COLO829 (cell line): Measurements from ENCODE around the gene HLF.

Experiments
- DNase-seq: peaks from one replicate; pipeline ENCODE4 v3.0.0; 2012; ENCODE audit warnings: low spot score

HLF gene

DNA sequence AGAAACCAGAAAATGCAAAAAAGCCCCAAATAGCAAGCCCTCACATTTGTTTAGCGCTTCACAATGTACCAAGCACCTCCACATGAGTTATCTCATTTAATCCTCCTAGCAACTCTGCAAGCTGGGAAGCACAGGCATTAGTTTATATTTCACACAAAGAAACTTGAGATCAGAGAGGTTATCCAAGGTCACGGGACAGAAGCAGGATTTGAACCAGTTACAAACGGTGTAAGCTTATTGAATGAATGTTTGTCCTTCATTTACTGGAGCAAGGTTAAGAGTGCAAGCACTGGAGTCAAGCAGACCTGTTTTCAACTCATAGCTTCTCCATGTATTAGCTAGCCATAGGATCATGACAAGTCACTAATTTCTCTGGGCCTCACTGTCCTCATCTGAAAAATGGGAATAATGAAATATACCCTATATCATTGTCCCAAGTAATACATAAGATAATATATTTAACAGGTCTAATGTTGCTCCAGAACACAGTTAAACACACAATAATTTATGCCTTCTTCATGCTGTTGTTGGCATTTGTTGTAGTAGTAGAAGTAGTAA is 6.1 kb upstream of the HLF start:
- DNase-seq, result no peak

DNA sequence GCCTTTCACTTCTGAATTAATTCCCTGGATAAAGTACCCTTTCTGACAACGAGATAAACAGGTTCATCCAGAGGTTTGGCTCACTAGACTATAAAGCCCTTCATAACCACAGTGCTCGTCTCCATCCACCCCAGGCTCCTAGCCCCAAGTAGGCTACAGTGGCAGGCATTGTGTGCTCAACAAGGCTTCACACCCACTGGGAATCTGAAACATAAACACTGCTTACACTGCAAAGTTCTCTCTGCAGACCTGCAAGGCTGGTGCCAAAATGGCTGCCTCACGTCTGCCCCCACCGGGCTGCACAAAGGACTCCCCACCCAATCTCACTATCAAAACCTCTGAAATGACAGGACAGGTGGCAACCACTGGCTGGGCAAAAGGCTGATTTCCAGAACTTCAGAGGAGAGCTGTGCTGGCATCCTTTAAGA is 5.1 kb upstream of the HLF start:
- DNase-seq, result peak; percentile 53

DNA sequence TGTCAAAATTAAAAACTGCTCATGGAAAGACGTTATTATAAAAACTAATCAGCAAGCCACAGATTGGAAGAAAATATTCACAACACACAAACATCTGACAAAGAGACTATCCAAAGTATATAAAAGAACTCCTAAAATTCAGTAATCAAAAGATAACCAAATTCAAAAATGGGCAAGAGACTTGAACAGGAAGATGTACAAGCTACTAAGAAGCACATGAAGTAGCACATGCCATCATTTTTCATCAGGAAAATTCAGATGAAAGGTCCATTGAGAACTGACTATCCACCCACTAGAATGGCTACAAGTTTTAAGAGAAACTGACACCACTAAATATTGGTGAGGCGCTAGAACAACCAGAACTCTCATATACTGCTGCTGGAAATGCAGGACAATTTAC is 3.4 kb upstream of the HLF start:
- no peak for DNase-seq

DNA sequence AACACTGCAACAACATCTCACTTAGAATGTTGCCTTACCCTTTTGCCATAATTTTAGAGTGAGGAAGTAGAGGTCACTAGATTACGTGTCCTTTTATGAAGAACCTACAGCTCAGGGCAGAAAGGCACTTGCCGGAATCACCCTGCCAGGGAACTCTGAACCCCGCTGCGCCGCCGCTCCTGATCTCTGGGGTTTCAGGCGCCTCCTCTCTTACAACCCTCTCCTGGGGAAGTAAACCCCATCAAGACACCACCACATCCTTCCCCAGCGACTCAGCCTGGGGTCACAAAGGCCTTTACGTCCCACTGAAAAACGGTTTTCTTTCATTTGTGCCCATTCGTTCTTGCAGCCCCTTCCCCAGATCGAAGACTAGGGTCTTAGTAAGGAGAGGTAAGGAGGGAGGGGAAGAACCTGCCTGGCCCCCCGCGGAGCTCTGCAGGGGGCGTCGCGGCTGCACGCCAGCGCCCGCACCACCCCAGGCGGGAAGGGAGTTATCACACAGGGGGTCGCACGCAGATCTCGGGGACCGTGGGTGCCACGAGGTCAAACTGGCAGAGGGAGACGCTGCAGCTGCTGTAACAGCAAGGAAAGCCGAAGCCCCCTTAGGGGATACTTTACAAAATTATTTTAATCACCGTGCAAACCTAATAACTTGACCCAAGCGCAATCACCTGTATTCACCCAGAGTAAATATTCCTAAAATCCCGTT is 1.0 kb upstream of the HLF start:
- no peak for DNase-seq

GRCh38 chr17:55264278-55264644 is 499 bp upstream of the HLF start:
- no peak for DNase-seq

GRCh38 chr17:55265311-55266021 is 706 bp downstream of the HLF start:
- DNase-seq, result no peak

- DNase-seq, result no peak
Observed at GRCh38 chr17:55266051-55266957, 1.5 kb downstream of the HLF start.

DNA sequence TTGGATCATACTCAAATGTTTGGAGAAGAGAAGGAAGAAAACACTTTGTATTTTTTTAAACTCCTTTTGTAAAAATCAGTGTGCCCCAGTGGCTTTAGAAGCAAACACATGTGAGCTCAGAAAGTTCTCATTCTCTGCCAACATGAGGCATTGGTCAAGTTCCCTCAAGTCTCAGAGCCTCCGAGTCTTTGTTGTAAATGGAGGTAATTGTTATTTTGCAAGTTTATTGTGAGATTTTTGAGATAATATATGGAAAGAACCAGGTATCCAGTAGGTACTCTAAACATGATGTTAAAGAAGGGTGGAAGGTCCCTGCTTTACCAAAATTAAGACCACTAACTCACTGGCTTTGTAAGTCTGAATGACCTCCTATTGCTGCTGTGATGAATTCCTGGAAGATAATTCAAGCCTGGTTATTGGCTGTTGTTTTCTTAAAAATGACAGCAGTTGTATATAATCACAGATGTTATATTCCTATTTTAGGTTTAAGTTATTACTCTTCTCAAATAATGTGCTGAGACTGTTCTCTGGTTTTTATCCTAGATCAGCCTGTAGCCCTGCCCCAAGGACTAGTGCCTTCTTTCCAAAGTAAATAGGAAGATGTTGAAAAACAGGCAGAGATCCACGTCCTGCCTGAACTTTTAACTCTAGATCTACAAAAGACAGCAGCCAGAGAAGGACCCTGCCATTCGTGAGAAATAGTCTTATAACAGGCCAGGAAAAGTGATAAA is 2.4 kb downstream of the HLF start:
- no peak for DNase-seq

- no peak for DNase-seq
Observed at GRCh38 chr17:55267777-55268648, 3.3 kb downstream of the HLF start.

- DNase-seq, result no peak
Observed at GRCh38 chr17:55268649-55269480, 4.1 kb downstream of the HLF start.

GRCh38 chr17:55269894-55270293 is 5.1 kb downstream of the HLF start:
- DNase-seq, result no peak

- no peak for DNase-seq
Observed at GRCh38 chr17:55271223-55271571, 6.4 kb downstream of the HLF start.

DNA sequence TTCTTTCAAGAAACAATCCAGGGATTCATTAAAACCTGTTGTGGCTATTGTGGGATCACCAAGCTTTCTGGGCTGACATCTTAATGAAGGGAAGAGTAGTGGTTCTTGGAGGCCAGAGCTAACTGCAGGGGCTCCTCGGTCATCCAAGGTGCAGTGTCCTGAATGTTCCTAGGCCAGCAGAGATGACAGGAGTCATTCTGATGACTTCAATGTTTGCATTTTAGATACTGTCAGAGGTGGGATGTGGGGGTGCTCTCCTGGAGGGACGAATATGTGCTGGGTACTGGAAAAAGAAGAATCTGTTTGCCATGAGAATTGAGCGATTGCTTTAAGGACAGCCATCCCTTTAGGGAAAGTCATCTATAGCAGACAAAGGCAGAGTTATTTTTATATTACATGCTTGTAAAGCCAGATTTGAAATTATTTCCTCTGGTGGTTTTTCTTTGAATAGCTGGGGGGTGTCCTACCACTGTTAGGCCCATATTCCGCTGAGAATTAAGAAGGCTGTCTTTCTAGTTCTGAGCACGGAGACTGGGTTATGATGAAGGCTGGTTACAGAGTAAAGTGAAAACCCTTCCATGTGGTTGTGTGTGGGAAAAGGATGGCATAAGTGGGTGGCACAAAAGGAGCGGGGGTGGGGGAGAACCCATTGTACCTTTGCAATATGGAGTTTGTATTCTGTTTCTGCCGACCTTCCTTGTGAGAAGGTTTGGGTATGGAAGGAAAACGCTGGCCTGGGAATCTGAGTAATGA is 7.4 kb downstream of the HLF start:
- no peak for DNase-seq

GRCh38 chr17:55272711-55273578 is 8.2 kb downstream of the HLF start:
- no peak for DNase-seq

DNA sequence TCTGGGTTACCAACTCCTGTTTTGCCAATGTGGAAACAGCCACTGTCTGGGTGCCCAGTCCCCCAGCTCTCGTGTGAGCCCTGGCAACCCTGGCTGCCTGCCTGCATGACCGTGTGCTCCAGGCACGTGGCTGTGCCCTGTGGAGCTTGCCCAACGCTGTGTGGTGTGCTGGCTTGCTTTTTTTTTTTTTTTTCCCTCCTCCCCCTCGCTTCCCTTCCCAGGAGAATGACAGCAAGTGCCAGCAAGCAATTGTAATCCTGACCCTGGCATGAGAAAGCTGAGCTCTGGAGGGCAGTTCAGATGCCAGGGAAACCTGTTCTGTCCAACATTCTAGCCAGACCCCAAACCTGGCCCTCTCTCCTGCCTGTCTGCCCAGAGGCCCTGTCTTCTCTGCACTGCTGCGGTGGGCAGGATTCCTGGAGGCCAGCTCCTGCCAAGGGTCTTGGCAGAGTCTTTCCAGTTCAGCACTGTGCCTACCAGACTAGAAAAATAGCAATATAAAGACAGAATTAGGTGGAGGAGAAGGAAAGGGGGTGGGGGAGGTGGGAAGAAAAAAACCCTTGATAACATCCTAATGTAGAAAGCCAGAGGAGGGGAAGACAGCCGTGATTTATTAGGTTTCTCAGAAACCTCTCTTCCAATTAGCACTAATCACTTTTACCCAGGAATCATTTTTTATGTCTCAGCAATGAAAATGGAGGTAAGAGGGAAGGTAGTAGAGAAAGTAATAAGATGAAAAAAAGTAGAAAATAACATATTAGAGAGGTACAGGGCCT is 9.0 kb downstream of the HLF start:
- no peak for DNase-seq

GRCh38 chr17:55274355-55275255 is 9.8 kb downstream of the HLF start:
- DNase-seq, result no peak
